GM12878 (cell line): ENCODE results near the gene IGFBP6. TPM values are rescaled to one million over a fixed set of nuclear protein-coding genes. Genes with fewer than 3 reads are reported as not detected.

ENCODE experiments used
- ATAC-seq: fragments of 200-7000 bp; cut with Tn5 transposase; 3 replicates; pipeline ENCODE4 v1.9.1; 2020; ENCODE audit warnings: mild to moderate bottlenecking, moderate library complexity
- BruUV-seq: library from RNA; stranded (reverse); fragments of 400-500 nt; replicated peaks from 2 replicates; lab custom pipeline; 2021; lab: Mats Ljungman, UMichigan
- CTCF ChIA-PET: fragments of 300-600 bp; sonication (Branson Sonifier 250); formaldehyde crosslinking; extraction: SDS; loops from one replicate; lab custom pipeline; 2021; ENCODE audit warnings: inconsistent platforms; lab: Yijun Ruan, JAX
- POLR2A ChIA-PET: fragments of 350-600 bp; formaldehyde crosslinking; extraction: SDS; loops from one replicate; lab custom pipeline; 2021; ENCODE audit warnings: inconsistent platforms; lab: Charles Lee
- RAD21 ChIA-PET: fragments of 300-600 bp; sonication (Branson Sonifier 250); formaldehyde crosslinking; loops from one replicate; lab custom pipeline; 2023; ENCODE audit warnings: antibody characterized with exemption; ENCODE audit not compliant: unreplicated experiment; lab: Charles Lee
- SMC1A ChIA-PET: fragments of 300-600 bp; sonication (Branson Sonifier 250); formaldehyde crosslinking; loops from one replicate; lab custom pipeline; 2023; ENCODE audit not compliant: unreplicated experiment, uncharacterized antibody; lab: Charles Lee
- DNase-seq: peaks from one replicate; pipeline ENCODE4 v3.0.0-alpha.2; 2011; ENCODE audit warnings: low read depth, low spot score
- FAIRE-seq: peaks from 3 replicates; lab custom pipeline; 2011; peaks lifted over from hg19 to GRCh38; lab: Jason Lieb, UNC
- H2AFZ ChIP-seq: 2 replicates; pipeline ENCODE4 v1.6.0; 2011; ENCODE audit warnings: low read depth, low read length, control low read depth; ENCODE audit not compliant: control insufficient read depth
- H3K27ac ChIP-seq: 2 replicates; pipeline ENCODE4 v1.5.1; 2011; ENCODE audit warnings: control low read depth; ENCODE audit not compliant: control insufficient read depth, insufficient read depth
- H3K27me3 ChIP-seq, 2 experiments: replicated peaks in 1 of 2; 2 replicates each; pipeline versions ENCODE4 v1.6.0 to v1.6.1; 2011; ENCODE audit warnings: low read length in 1 of 2; ENCODE audit not compliant: control insufficient read depth in 2 of 2, insufficient read depth in 2 of 2
- H3K36me3 ChIP-seq, 2 experiments: 2 replicates each; pipeline ENCODE4 v1.5.1; 2011; ENCODE audit warnings: low read length in 1 of 2; ENCODE audit not compliant: control insufficient read depth in 2 of 2, insufficient read depth in 2 of 2
- H3K4me1 ChIP-seq: 2 replicates; pipeline ENCODE4 v1.6.1; 2011; ENCODE audit warnings: mild to moderate bottlenecking, low read length, moderate library complexity, mixed read lengths; ENCODE audit not compliant: control insufficient read depth, insufficient read depth
- H3K4me2 ChIP-seq: 2 replicates; pipeline ENCODE4 v1.6.0; 2011; ENCODE audit warnings: control low read depth; ENCODE audit not compliant: control insufficient read depth, insufficient read depth
- H3K4me3 ChIP-seq: fragments of 200-600 bp; sonication (generic); 2 replicates; pipeline ENCODE4 v1.5.1; 2016
- H3K79me2 ChIP-seq: 2 replicates; pipeline ENCODE4 v1.6.0; 2011; ENCODE audit warnings: low read length; ENCODE audit not compliant: control insufficient read depth, insufficient read depth
- H3K9ac ChIP-seq: 2 replicates; pipeline ENCODE4 v1.8.0; 2011; ENCODE audit warnings: low read length, control low read depth, mixed read lengths; ENCODE audit not compliant: control insufficient read depth, insufficient read depth
- H3K9me3 ChIP-seq: replicated peaks from 3 replicates; pipeline ENCODE4 v1.5.1; 2011; ENCODE audit warnings: mild to moderate bottlenecking, low read length; ENCODE audit not compliant: control insufficient read depth, insufficient read depth
- H4K20me1 ChIP-seq: 2 replicates; pipeline ENCODE4 v1.6.0; 2011; ENCODE audit not compliant: control insufficient read depth, insufficient read depth
- ATF7 ChIP-seq: fragments of 450-650 bp; IDR thresholded peaks from 2 replicates; pipeline ENCODE4 v1.6.1; 2016; ENCODE audit warnings: low read depth, mild to moderate bottlenecking
- BMI1 ChIP-seq: fragments of 450-650 bp; IDR thresholded peaks from 2 replicates; pipeline ENCODE4 v1.6.1; 2016; ENCODE audit warnings: mild to moderate bottlenecking, moderate library complexity, borderline replicate concordance
- CREM ChIP-seq: IDR thresholded peaks from 2 replicates; pipeline ENCODE4 v1.6.1; 2014; ENCODE audit warnings: antibody characterized with exemption, low read depth
- CTCF ChIP-seq, 3 experiments: IDR thresholded peaks in 2 of 3; conservative IDR thresholded peaks in 1 of 3; 2 replicates each; pipeline ENCODE4 v1.5.1; 2011; ENCODE audit warnings: low read depth in 3 of 3, low read length in 3 of 3, mild to moderate bottlenecking in 3 of 3, control low read depth in 2 of 3, moderate library complexity in 2 of 3, inconsistent platforms in 1 of 3, mixed read lengths in 1 of 3; ENCODE audit not compliant: control insufficient read depth in 2 of 3, insufficient read depth in 1 of 3; ENCODE audit errors: extremely low read depth in 1 of 3
- HDGF ChIP-seq: fragments of 450-650 bp; IDR thresholded peaks from 2 replicates; pipeline ENCODE4 v1.6.1; 2016; ENCODE audit warnings: antibody characterized with exemption
- JUNB ChIP-seq: IDR thresholded peaks from 2 replicates; pipeline ENCODE4 v1.6.1; 2016; ENCODE audit warnings: antibody characterized with exemption, mild to moderate bottlenecking
- KLF5 ChIP-seq: fragments of 450-650 bp; IDR thresholded peaks from 2 replicates; pipeline ENCODE4 v1.6.1; 2014; ENCODE audit warnings: mild to moderate bottlenecking; ENCODE audit not compliant: partially characterized antibody
- MEF2B ChIP-seq: fragments of 450-650 bp; IDR thresholded peaks from 2 replicates; pipeline ENCODE4 v1.6.1; 2018; ENCODE audit warnings: mild to moderate bottlenecking, moderate library complexity; ENCODE audit not compliant: partially characterized antibody, poor library complexity, severe bottlenecking
- MTA2 ChIP-seq: fragments of 450-650 bp; IDR thresholded peaks from 2 replicates; pipeline ENCODE4 v1.6.1; 2016; ENCODE audit warnings: low read depth, mild to moderate bottlenecking, moderate library complexity
- MTA3 ChIP-seq: IDR thresholded peaks from 2 replicates; pipeline ENCODE4 v1.6.1; 2012; ENCODE audit warnings: low read length, inconsistent platforms, borderline replicate concordance
- NFXL1 ChIP-seq: fragments of 450-650 bp; IDR thresholded peaks from 2 replicates; pipeline ENCODE4 v1.6.1; 2017; ENCODE audit warnings: antibody characterized with exemption, mild to moderate bottlenecking, borderline replicate concordance
- NFYB ChIP-seq: IDR thresholded peaks from 2 replicates; pipeline ENCODE4 v1.6.1; 2011; ENCODE audit warnings: low read depth, mild to moderate bottlenecking, low read length, improper control_type of control experiment, moderate library complexity; ENCODE audit not compliant: insufficient read depth
- NKRF ChIP-seq: fragments of 450-650 bp; conservative IDR thresholded peaks from 2 replicates; pipeline ENCODE4 v1.6.1; 2017; ENCODE audit warnings: mild to moderate bottlenecking, moderate library complexity
- NR2F1 ChIP-seq: fragments of 450-650 bp; conservative IDR thresholded peaks from 2 replicates; pipeline ENCODE4 v1.6.1; 2017; ENCODE audit warnings: mild to moderate bottlenecking
- PML ChIP-seq: IDR thresholded peaks from 2 replicates; pipeline ENCODE4 v1.6.1; 2012; ENCODE audit warnings: low read length, inconsistent platforms
- RUNX3 ChIP-seq: IDR thresholded peaks from 2 replicates; pipeline ENCODE4 v1.6.1; 2012; ENCODE audit warnings: low read length, inconsistent platforms
- SIX5 ChIP-seq: IDR thresholded peaks from 2 replicates; pipeline ENCODE4 v1.6.1; 2011; ENCODE audit warnings: mild to moderate bottlenecking, low read depth, low read length, moderate library complexity; ENCODE audit not compliant: severe bottlenecking
- ZNF24 ChIP-seq: fragments of 450-650 bp; IDR thresholded peaks from 2 replicates; pipeline ENCODE4 v1.6.1; 2017; ENCODE audit warnings: antibody characterized with exemption, mild to moderate bottlenecking
- ZSCAN29 ChIP-seq: fragments of 450-650 bp; IDR thresholded peaks from 2 replicates; pipeline ENCODE4 v1.6.1; 2017; ENCODE audit warnings: mild to moderate bottlenecking, moderate library complexity
- WGBS: methylation state at CpG from one replicate; pipeline ENCODE4 v1.1.6; 2016; ENCODE audit warnings: low lambda C conversion rate; ENCODE audit not compliant: insufficient replicate concordance, insufficient coverage; ENCODE audit errors: missing lambda C conversion rate; 5-methylcytosine and 5-hydroxymethylcytosine counted together
- in situ Hi-C: fragments of 300-500 bp; cut with MboI; formaldehyde crosslinking; loops from 9 replicates; pipeline ENCODE4 v1.14.3; 2018; ENCODE audit warnings: mixed read lengths
- intact Hi-C: fragments of 100-400 bp; cut with micrococcal nuclease; formaldehyde crosslinking; loops from one replicate; pipeline ENCODE4 v1.14.2; 2022; ENCODE audit not compliant: unreplicated experiment
- polyA plus RNA-seq, 11 experiments: library from polyadenylated mRNA; depleted of rRNA in 4 of 11; unstranded in 6 of 11; stranded (reverse) in 5 of 11; fragments of >200 nt; fragmentation: Nextera tagmentation in 4 of 11; fragmentation: Illumina TruSeq in 1 of 11; extraction: Ambion mirVana in 4 of 11; extraction: Trizol in 1 of 11; gene quantifications; 1 replicate in 1 of 11; 2 replicates in 10 of 11; pipeline versions ENCODE4 v1.2.1 to v1.2.3, GENCODE V29; 2011 to 2016; ENCODE audit warnings: inconsistent platforms in 2 of 11, missing spikeins in 2 of 11, low read depth in 1 of 11
- total RNA-seq, 4 experiments: library from RNA; depleted of rRNA in 3 of 4; stranded (reverse); fragments of >200 nt in 3 of 4; fragmentation: Illumina TruSeq in 1 of 4; extraction: Trizol in 1 of 4; gene quantifications; 2 replicates each; pipeline versions ENCODE4 v1.2.1 to v1.2.3, GENCODE V29; 2013 to 2021

Gene IGFBP6
- total and polyA plus RNA-seq, 10 of the 15 experiments (the other 5 are each of a cell fraction or from before 2014, with no cell fraction given): 0.09 to 0.87 (median 0.56) TPM; not detected in 3

- POLR2A ChIA-PET: interaction anchor here (0.6 to 1.1 kb wide), 3 partner anchors 15 to 221 kb away, joined by 3 to 5 read pairs (median 4); partner anchors contain the start of gene SOAT2
- no TSS peak for BruUV-seq
- H3K4me2 ChIP-seq: no peak overlapping the region
- no peaks in the 10 kb centered on the region; the same call in 1 of the 2 replicates for H4K20me1 ChIP-seq
- DNase-seq (no peak), ATAC-seq (no peak), FAIRE-seq (no peak)
- H3K36me3 ChIP-seq: peaks cover 4 to 8% of the 10 kb centered on the region in 2 experiments; a peak in 3 of 4 replicates
- no peaks in the 10 kb centered on the region for H3K4me1 ChIP-seq
- 87% methylated on average over 11 of the region's 11 CpGs for WGBS
- H3K9me3 ChIP-seq: no peaks in the 10 kb centered on the region
- SMC1A ChIA-PET: interaction anchor here (0.6 to 1.6 kb wide), 6 partner anchors 9 to 84 kb away, joined by 3 to 6 read pairs (median 4); partner anchors contain the start of gene SOAT2
- CTCF ChIA-PET: interaction anchor here (0.7 to 12.1 kb wide), 4 partner anchors 10 to 249 kb away, joined by 3 to 355 read pairs (median 4); partner anchors contain the start of genes IGFBP6 and SOAT2
- H3K9ac ChIP-seq: no peak overlapping the region
- no peaks in the 10 kb centered on the region for H3K79me2 ChIP-seq
- H3K27me3 ChIP-seq: no peaks in the 10 kb centered on the region
- no peak overlapping the region for H3K27ac ChIP-seq
- no peak overlapping the region for H3K4me3 ChIP-seq
- RAD21 ChIA-PET: interaction anchor here (1.2 kb wide), 1 partner anchor 27 kb away, joined by 4 read pairs; no protein-coding TSS in a partner anchor
- intact Hi-C loops: no loop called here
- no peak overlapping the region for H2AFZ ChIP-seq
- TF ChIP-seq NFYB: no peak
- TF ChIP-seq MTA2: no peak
- TF ChIP-seq PML: no peak
- TF ChIP-seq ATF7: no peak
- no peak for TF ChIP-seq SIX5
- no peak for TF ChIP-seq ZNF24
- TF ChIP-seq RUNX3: no peak
- no peak for TF ChIP-seq KLF5
- TF ChIP-seq ZSCAN29: no peak
- no peak for TF ChIP-seq NR2F1
- TF ChIP-seq NKRF: no peak
- TF ChIP-seq MEF2B: no peak
- no peak for TF ChIP-seq CTCF (IDR thresholded peaks at IDR 0.05 in 2 of 3, conservative IDR thresholded peaks at IDR 0.05 in 1 of 3; ENCODE audit: control insufficient read depth in 2 of 3, extremely low read depth in 1 of 3, insufficient read depth in 1 of 3, low read depth in 3 of 3, low read length in 3 of 3)
- TF ChIP-seq CREM: no peak
- TF ChIP-seq HDGF: no peak
- no peak for TF ChIP-seq NFXL1
- no peak for TF ChIP-seq BMI1
- TF ChIP-seq MTA3: no peak
- TF ChIP-seq JUNB: no peak
- TF ChIP-seq, all 136 proteins: peak for 0
- in situ Hi-C loops: no loop called here
Measured at GRCh38 chr12:53071591-53072551, 25.6 kb upstream of the IGFBP6 start.
